Esophagus squamous epithelium (tissue), 5 donors: ENCODE measurements around the gene PHACTR4. TPM values are rescaled to one million over a fixed set of nuclear protein-coding genes. Genes with fewer than 3 reads are reported as not detected.

ENCODE experiments used
- DNase-seq: peaks from one replicate; lab custom pipeline; 2025; lab: John Stamatoyannopoulos, UW
- H3K27ac ChIP-seq, 4 donors: fragments of 200-600 bp; sonication (generic); one replicate each; pipeline ENCODE4 v1.5.1; 2016 to 2019; ENCODE audit warnings: mild to moderate bottlenecking in 1 of 4
- H3K27me3 ChIP-seq, 4 donors: fragments of 200-600 bp; sonication (generic); 1 replicate in 3 of 4; 2 replicates in 1 of 4; pipeline versions ENCODE4 v1.5.1 to v1.6.0; 2017 to 2021; ENCODE audit warnings: antibody characterized with exemption in 1 of 4
- H3K36me3 ChIP-seq, 3 donors: fragments of 200-600 bp; sonication (generic); one replicate each; pipeline ENCODE4 v1.5.1; 2016 to 2019
- H3K4me1 ChIP-seq, 3 donors: fragments of 200-600 bp; sonication (generic); one replicate each; pipeline ENCODE4 v1.5.1; 2017 to 2019
- H3K4me3 ChIP-seq, 4 donors: fragments of 200-600 bp; sonication (generic); 1 replicate in 3 of 4; 2 replicates in 1 of 4; pipeline ENCODE4 v1.5.1; 2016 to 2019; ENCODE audit warnings: mild to moderate bottlenecking in 2 of 4, moderate library complexity in 1 of 4
- H3K9me3 ChIP-seq, 3 donors: fragments of 200-600 bp; sonication (generic); one replicate each; pipeline ENCODE4 v1.5.1; 2016 to 2019
- CTCF ChIP-seq, 6 experiments: fragments of 450-650 bp in 4 of 6; fragments of 200-600 bp in 2 of 6; sonication (generic) in 2 of 6; IDR thresholded peaks; one replicate each; pipeline ENCODE4 v1.5.1; 2016 to 2019; ENCODE audit warnings: antibody characterized with exemption in 6 of 6, mild to moderate bottlenecking in 4 of 6, moderate library complexity in 4 of 6
- POLR2A ChIP-seq, 4 donors: fragments of 450-650 bp; IDR thresholded peaks; one replicate each; pipeline ENCODE4 v1.6.1; 2017; ENCODE audit warnings: antibody characterized with exemption in 4 of 4, mild to moderate bottlenecking in 4 of 4, moderate library complexity in 3 of 4
- WGBS, 2 donors: methylation state at CpG; one replicate each; pipeline ENCODE4 v1.1.5; 2018; 5-methylcytosine and 5-hydroxymethylcytosine counted together
- intact Hi-C: fragments of 100-400 bp; cut with DNase I; formaldehyde crosslinking; loops from one replicate; pipeline ENCODE4 v1.15.0; 2022
- total RNA-seq, 4 donors: library from RNA; depleted of rRNA; stranded (reverse); fragments of >200 nt; gene quantifications; one replicate each; pipeline ENCODE4 v1.1.0, GENCODE V29; 2016
- donor health status: DM: yes; HTN: yes; CAD: no.

The PHACTR4 gene
- total RNA-seq, 4 donors from 2014 or later = 33.4 to 41.0 (median 36.3) TPM

GRCh38 chr1:28449904-28450303 is 80.4 kb downstream of the PHACTR4 start:
- Histone ChIP-seq H3K4me1 (peaks cover 0 to 23% (median 0%) of the 10 kb centered on the region in 3 donors), H3K36me3 (peaks cover 0 to 31% (median 4%) of the 10 kb centered on the region in 3 donors), H3K27me3 (no peaks in the 10 kb centered on the region), H3K9me3 (no peaks in the 10 kb centered on the region), H3K4me3 (no peak overlapping the region), H3K27ac (peak overlapping the region in 3 of 4 donors; percentile 40 to 71 (median 68))
- 43 to 58% methylated on average over 1 of the region's 1 CpG for WGBS, 2 donors
- intact Hi-C loops = no loop called here
- TF ChIP-seq POLR2A (IDR thresholded peaks at IDR 0.05) = no peak
- no peak for TF ChIP-seq CTCF (IDR thresholded peaks at IDR 0.05)
- no peak for DNase-seq

GRCh38 chr1:28450561-28450960 is 81.0 kb downstream of the PHACTR4 start:
- Histone ChIP-seq H3K9me3 (no peaks in the 10 kb centered on the region), H3K36me3 (peaks cover 0 to 24% (median 0%) of the 10 kb centered on the region in 3 donors), H3K4me3 (no peak overlapping the region), H3K27me3 (no peaks in the 10 kb centered on the region), H3K4me1 (peaks cover 0 to 27% (median 0%) of the 10 kb centered on the region in 3 donors), H3K27ac (peak overlapping the region in 3 of 4 donors; percentile 40 to 71 (median 68))
- WGBS, 2 donors = 59 to 79% methylated on average over 4 to 5 of the region's 5 CpGs
- DNase-seq = no peak
- intact Hi-C loops = no loop called here
- TF ChIP-seq POLR2A (IDR thresholded peaks at IDR 0.05) = no peak
- TF ChIP-seq CTCF (IDR thresholded peaks at IDR 0.05) = no peak

DNA sequence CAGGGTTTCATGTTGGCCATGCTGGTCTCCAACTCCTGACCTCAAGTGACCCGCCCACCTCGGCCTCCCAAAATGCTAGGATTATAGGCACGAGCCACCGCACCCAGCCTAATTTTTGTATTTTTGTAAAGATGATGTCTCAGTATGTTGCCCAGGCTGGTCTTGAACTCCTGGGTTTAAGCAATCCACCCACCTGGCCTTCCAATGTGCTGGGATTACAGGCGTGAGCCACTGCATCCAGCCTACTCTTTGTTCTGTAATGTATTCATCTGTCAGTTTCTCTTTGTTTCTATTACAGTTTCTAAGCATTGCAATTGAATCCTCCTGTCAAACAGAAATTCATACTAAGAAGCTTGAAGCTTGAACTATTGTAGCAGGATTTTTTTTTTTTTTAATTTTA is 81.5 kb downstream of the PHACTR4 start:
- Histone ChIP-seq H3K9me3 (no peaks in the 10 kb centered on the region), H3K4me1 (peaks cover 0 to 29% (median 0%) of the 10 kb centered on the region in 3 donors), H3K27ac (peak overlapping the region in 3 of 4 donors; percentile 40 to 71 (median 68)), H3K36me3 (peaks cover 0 to 23% (median 0%) of the 10 kb centered on the region in 3 donors), H3K27me3 (no peaks in the 10 kb centered on the region), H3K4me3 (no peak overlapping the region)
- WGBS, 2 donors = 85 to 88% methylated on average over 4 to 5 of the region's 5 CpGs
- DNase-seq = no peak
- TF ChIP-seq POLR2A (IDR thresholded peaks at IDR 0.05) = no peak
- no peak for TF ChIP-seq CTCF (IDR thresholded peaks at IDR 0.05)
- intact Hi-C loops = no loop called here

DNA sequence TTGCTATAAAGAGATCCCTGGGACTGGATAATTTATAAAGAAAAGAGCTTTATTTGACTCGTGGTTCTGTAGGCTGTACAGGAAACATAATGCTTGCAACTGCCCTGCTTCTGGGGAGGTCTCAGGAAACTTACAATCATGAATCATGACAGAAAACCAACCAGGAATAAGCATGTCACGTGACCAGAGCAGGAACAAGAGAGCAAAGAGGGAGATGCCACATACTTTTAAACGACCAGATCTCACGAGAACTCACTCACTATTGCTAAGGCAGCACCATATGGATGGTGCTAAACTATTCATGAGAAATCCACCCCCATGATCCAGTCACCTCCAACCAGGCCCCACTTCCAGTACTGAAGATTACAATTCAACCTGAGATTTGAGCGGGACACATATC is 86.5 kb downstream of the PHACTR4 start:
- TF ChIP-seq CTCF (IDR thresholded peaks at IDR 0.05) (no peak), POLR2A (IDR thresholded peaks at IDR 0.05) (no peak)
- Histone ChIP-seq H3K27me3 (no peaks in the 10 kb centered on the region), H3K4me3 (no peak overlapping the region), H3K9me3 (no peaks in the 10 kb centered on the region), H3K27ac (peak overlapping the region in 3 of 4 donors; percentile 33 to 61 (median 35)), H3K36me3 (peaks cover 0 to 31% (median 0%) of the 10 kb centered on the region in 3 donors), H3K4me1 (peaks cover 8 to 33% (median 12%) of the 10 kb centered on the region in 3 donors)
- 58 to 59% methylated on average over 5 of the region's 5 CpGs for WGBS, 2 donors
- intact Hi-C loops = no loop called here
- DNase-seq = no peak

DNA sequence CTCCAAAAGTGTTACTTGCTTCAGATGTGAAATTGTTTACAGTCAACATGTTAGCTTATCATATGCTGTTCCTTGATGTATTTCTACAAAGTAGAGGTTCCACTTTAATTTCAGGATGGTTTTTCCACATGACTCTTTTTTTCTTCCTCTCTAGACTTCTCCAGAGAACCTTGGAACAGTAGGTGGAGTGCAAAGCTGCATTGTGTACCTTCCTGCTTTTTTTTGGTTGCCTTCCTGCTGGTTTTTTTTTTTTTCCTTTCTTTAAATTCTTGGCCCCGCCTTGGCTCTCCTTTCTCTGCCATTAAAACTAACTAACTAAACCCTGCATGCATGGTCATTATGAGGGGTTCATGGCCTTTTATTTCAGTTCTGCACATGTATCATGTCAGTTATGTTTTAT is 88.1 kb downstream of the PHACTR4 start:
- H3K27ac ChIP-seq = peak overlapping the region in 1 of 4 donors; percentile 44
- intact Hi-C loops = no loop called here
- no peak for DNase-seq

More for the DNA sequence above, 88.1 kb downstream of the PHACTR4 start:
- WGBS, 2 donors = 62 to 73% methylated on average over 1 of the region's 1 CpG
- no peaks in the 10 kb centered on the region for H3K9me3 ChIP-seq
- TF ChIP-seq CTCF (IDR thresholded peaks at IDR 0.05) = no peak
- TF ChIP-seq POLR2A (IDR thresholded peaks at IDR 0.05) = no peak
- no peaks in the 10 kb centered on the region for H3K27me3 ChIP-seq
- H3K36me3 ChIP-seq = peaks cover 0 to 39% (median 0%) of the 10 kb centered on the region in 3 donors
- peaks cover 8 to 32% (median 12%) of the 10 kb centered on the region in 3 donors for H3K4me1 ChIP-seq
- no peak overlapping the region for H3K4me3 ChIP-seq
